Suprapubic skin (tissue), 4 donors: ENCODE data around the gene C1orf198. TPM values are rescaled to one million over a fixed set of nuclear protein-coding genes. Genes with fewer than 3 reads are reported as not detected.

Experiments
- DNase-seq, 2 donors: peaks; one replicate each; pipeline ENCODE4 v3.0.0-alpha.2; 2019; ENCODE audit warnings: low spot score in 2 of 2
- H3K27ac ChIP-seq: fragments of 200-600 bp; sonication (generic); one replicate; pipeline ENCODE4 v1.5.1; 2019
- H3K27me3 ChIP-seq: fragments of 200-600 bp; sonication (generic); one replicate; pipeline ENCODE4 v1.5.1; 2019
- H3K36me3 ChIP-seq: fragments of 200-600 bp; sonication (generic); one replicate; pipeline ENCODE4 v1.5.1; 2019
- H3K4me1 ChIP-seq: fragments of 200-600 bp; sonication (generic); one replicate; pipeline ENCODE4 v1.5.1; 2019
- H3K4me3 ChIP-seq: fragments of 200-600 bp; sonication (generic); one replicate; pipeline ENCODE4 v1.5.1; 2019; ENCODE audit warnings: mild to moderate bottlenecking
- H3K9me3 ChIP-seq: fragments of 200-600 bp; sonication (generic); one replicate; pipeline ENCODE4 v1.5.1; 2019
- EP300 ChIP-seq: sonication (generic); formaldehyde crosslinking; IDR thresholded peaks from one replicate; pipeline ENCODE4 v1.6.1; 2017; ENCODE audit warnings: antibody characterized with exemption
- POLR2A ChIP-seq, 2 donors: fragments of 450-650 bp; IDR thresholded peaks; one replicate each; pipeline ENCODE4 v1.6.1; 2017; ENCODE audit warnings: antibody characterized with exemption in 2 of 2, mild to moderate bottlenecking in 2 of 2, moderate library complexity in 2 of 2
- POLR2AphosphoS5 ChIP-seq, 3 donors: sonication (generic); formaldehyde crosslinking; IDR thresholded peaks; one replicate each; pipeline ENCODE4 v1.6.1; 2017; ENCODE audit warnings: antibody characterized with exemption in 3 of 3
- WGBS: methylation state at CpG from one replicate; pipeline ENCODE4 v1.1.5; 2018; 5-methylcytosine and 5-hydroxymethylcytosine counted together
- total RNA-seq, 4 donors: library from RNA; depleted of rRNA; stranded (reverse); fragments of >200 nt; gene quantifications; one replicate each; pipeline ENCODE4 v1.1.0, GENCODE V29; 2016
- TF ChIP-seq, protein P1 (sequence below), 2 donors: fragments of 200-600 bp in 1 of 2; fragments of 450-650 bp in 1 of 2; sonication (generic) in 1 of 2; IDR thresholded peaks; one replicate each; pipeline ENCODE4 v1.5.1; 2016 to 2019; ENCODE audit warnings: antibody characterized with exemption in 2 of 2, mild to moderate bottlenecking in 1 of 2, moderate library complexity in 1 of 2

C1orf198 gene
- total RNA-seq, 4 donors from 2014 or later: 42.7 to 70.1 (median 52.5) TPM

GRCh38 chr1:230818367-230818766, 50.0 kb downstream of the C1orf198 start:
- Histone ChIP-seq H3K9me3 (no peaks in the 10 kb centered on the region), H3K4me1 (peaks cover 12% of the 10 kb centered on the region), H3K36me3 (no peaks in the 10 kb centered on the region), H3K27me3 (no peaks in the 10 kb centered on the region), H3K4me3 (no peak overlapping the region), H3K27ac (no peak overlapping the region)
- TF ChIP-seq POLR2A (IDR thresholded peaks at IDR 0.05) (no peak), EP300 (no peak), POLR2AphosphoS5 (IDR thresholded peaks at IDR 0.05) (no peak)
- TF ChIP-seq, protein P1, sequence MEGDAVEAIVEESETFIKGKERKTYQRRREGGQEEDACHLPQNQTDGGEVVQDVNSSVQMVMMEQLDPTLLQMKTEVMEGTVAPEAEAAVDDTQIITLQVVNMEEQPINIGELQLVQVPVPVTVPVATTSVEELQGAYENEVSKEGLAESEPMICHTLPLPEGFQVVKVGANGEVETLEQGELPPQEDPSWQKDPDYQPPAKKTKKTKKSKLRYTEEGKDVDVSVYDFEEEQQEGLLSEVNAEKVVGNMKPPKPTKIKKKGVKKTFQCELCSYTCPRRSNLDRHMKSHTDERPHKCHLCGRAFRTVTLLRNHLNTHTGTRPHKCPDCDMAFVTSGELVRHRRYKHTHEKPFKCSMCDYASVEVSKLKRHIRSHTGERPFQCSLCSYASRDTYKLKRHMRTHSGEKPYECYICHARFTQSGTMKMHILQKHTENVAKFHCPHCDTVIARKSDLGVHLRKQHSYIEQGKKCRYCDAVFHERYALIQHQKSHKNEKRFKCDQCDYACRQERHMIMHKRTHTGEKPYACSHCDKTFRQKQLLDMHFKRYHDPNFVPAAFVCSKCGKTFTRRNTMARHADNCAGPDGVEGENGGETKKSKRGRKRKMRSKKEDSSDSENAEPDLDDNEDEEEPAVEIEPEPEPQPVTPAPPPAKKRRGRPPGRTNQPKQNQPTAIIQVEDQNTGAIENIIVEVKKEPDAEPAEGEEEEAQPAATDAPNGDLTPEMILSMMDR (IDR thresholded peaks at IDR 0.05): no peak
- no peak for DNase-seq
- WGBS: 62% methylated on average over 1 of the region's 1 CpG

DNA sequence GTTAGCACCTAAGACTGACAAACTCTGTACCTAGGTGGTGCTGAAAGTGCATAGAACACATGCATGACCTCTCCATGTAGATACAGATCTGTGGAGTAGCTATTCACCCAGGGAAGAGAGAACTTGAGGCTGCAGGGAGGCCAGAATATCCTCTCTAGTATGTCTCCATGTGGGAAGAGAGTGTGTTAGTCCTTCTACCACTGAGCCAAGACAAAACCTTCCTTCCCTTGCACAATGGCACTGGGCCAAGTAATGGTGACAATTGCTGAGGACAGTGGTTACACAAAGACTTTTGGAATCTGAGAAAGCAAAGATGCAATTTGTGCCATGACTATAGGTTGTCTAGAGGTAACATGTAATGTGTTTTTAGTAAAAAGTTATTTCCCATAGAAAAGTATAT, 52.3 kb downstream of the C1orf198 start:
- DNase-seq: no peak
- Histone ChIP-seq H3K4me1 (no peaks in the 10 kb centered on the region), H3K4me3 (no peak overlapping the region), H3K9me3 (peaks cover 5% of the 10 kb centered on the region), H3K36me3 (no peaks in the 10 kb centered on the region), H3K27ac (no peak overlapping the region), H3K27me3 (no peaks in the 10 kb centered on the region)
- TF ChIP-seq EP300 (no peak), POLR2AphosphoS5 (IDR thresholded peaks at IDR 0.05) (no peak), POLR2A (IDR thresholded peaks at IDR 0.05) (no peak)
- TF ChIP-seq, protein P1 (IDR thresholded peaks at IDR 0.05): no peak

- peaks cover 5% of the 10 kb centered on the region for H3K9me3 ChIP-seq
- WGBS: 67% methylated on average over 3 of the region's 3 CpGs
- no peak for DNase-seq
- H3K36me3 ChIP-seq: no peaks in the 10 kb centered on the region
- H3K27ac ChIP-seq: no peak overlapping the region
- H3K4me3 ChIP-seq: no peak overlapping the region
- no peaks in the 10 kb centered on the region for H3K27me3 ChIP-seq
- no peaks in the 10 kb centered on the region for H3K4me1 ChIP-seq
- TF ChIP-seq POLR2AphosphoS5 (IDR thresholded peaks at IDR 0.05): no peak
- TF ChIP-seq EP300: no peak
- TF ChIP-seq, protein P1 (IDR thresholded peaks at IDR 0.05): no peak
- no peak for TF ChIP-seq POLR2A (IDR thresholded peaks at IDR 0.05)
These were observed 53.2 kb downstream of the C1orf198 start for GRCh38 chr1:230814949-230815692.

- WGBS: 91% methylated on average over 2 of the region's 2 CpGs
- H3K27me3 ChIP-seq: no peaks in the 10 kb centered on the region
- no peak overlapping the region for H3K27ac ChIP-seq
- H3K36me3 ChIP-seq: no peaks in the 10 kb centered on the region
- TF ChIP-seq EP300 (no peak), POLR2AphosphoS5 (IDR thresholded peaks at IDR 0.05) (no peak), POLR2A (IDR thresholded peaks at IDR 0.05) (no peak)
- TF ChIP-seq, protein P1 (IDR thresholded peaks at IDR 0.05): no peak
- H3K4me1 ChIP-seq: peaks cover 2% of the 10 kb centered on the region
- no peak for DNase-seq
- no peak overlapping the region for H3K4me3 ChIP-seq
- H3K9me3 ChIP-seq: peaks cover 5% of the 10 kb centered on the region
These were observed 55.8 kb downstream of the C1orf198 start for GRCh38 chr1:230812568-230812967.

DNA sequence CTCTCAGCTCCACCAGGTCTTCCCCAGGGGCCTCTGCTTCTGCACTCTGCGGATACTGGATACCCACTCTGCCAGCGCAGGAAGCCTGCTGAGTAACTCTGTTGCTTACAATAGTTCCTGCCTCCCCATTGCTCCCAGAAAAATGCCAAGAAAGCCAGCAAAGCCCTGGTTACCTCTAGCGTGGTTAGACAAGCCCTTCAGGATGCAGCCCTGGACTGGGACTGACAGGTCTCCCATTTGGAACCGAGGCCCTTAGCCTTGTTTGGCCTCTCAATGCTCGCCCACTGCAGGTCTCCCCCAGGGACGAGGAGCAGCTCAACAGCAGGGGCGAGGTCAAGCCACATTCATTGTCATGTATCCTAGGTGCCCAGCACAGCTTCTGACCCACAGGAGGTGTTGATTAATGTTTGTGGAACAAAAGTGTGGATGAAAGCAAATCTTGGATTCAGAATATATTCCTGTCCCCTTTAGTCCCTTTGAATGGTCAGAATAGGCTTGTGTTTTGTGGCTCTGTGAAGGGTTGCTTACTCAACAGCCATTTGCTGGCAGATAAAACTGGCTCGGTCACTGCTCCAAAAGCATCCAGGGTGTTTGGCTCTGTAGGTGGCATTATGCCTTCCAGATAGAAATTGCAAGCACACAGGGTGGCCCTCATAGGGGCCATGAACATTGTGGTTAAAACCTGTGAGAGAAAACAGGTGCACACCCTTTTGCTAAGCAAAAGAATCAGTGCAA, 58.9 kb downstream of the C1orf198 start:
- Histone ChIP-seq H3K4me1 (peaks cover 7% of the 10 kb centered on the region), H3K4me3 (no peak overlapping the region), H3K27ac (no peak overlapping the region), H3K36me3 (no peaks in the 10 kb centered on the region), H3K9me3 (peaks cover 5% of the 10 kb centered on the region), H3K27me3 (no peaks in the 10 kb centered on the region)
- no peak for DNase-seq
- TF ChIP-seq POLR2A (IDR thresholded peaks at IDR 0.05) (no peak), EP300 (no peak), POLR2AphosphoS5 (IDR thresholded peaks at IDR 0.05) (no peak)
- TF ChIP-seq, protein P1 (IDR thresholded peaks at IDR 0.05): no peak
- 81% methylated on average over 8 of the region's 8 CpGs for WGBS
